ENCODE data around the gene DRD3.

DRD3 gene

DNA sequence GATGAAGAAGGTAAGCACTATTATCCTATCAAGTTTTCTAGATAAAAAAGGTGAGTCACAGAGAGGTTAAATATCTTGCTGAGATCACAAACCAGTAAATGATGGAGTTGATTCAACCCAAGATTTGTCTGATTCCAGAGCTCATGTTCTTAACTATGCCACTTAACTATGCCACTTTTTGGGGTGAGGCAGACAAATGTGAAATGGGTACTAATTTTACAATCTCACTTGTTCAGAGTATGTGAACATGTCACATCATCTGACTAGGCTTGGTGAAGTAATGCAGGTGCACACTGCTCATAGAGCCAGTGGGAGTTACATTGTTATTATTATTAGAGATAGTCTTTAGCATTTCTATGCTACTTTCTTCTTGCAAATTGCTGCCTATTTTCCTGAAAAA is 2.0 kb downstream of the DRD3 start:
- no peak for DNase-seq

DNA sequence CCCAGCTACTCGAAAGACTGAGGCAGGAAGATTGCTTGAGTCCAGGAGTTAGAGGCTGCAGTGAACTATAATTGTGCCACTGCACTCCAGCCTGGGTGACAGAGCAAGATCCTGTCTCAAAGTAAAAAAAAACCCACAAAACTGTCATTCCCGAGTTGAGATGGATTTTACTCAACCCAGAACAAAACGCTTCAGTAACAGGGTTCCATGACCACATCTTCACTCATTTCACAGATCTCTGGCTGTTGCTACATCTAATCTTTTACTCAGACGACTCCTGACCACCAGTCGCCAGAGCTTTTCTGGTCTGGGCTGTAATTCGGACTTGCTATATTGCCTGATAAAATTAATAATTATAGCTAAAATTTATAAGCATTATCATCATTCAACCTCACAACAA is 2.4 kb downstream of the DRD3 start:
- DNase-seq, result no peak

DNA sequence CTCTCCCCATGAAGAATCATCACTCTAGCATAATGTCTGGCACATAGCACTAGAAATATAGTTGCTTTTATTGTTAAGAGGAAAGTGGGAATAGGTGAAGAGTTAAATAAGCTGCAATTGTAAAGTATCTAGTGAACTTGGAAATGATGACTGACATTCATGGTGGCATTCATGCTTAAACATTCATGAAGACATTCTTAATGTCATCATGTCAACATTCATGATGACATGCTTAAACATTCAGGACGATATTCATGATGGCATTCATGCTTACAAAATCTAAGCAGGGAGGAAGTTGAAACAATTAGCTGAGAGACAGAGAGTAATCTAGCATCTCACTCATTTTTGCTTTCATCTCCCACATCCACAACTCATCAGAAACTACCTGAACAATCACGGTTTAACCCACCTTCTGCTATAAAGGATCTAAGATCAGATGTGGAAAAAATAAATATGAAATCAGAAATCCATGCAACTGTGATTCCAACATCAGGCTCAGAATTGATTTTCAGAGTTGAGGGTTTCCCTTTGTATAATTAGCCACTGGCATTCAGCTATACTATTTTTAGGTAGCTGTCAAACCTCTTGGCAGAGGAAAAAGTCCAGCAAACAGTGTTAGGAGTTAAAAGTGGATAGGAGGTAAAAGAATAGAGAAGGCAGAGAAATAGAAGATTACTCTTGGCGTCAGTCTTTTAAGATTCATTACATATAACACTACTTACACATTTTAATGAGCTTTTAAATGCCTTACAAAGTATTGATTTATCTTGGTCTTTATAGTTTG is 3.5 kb downstream of the DRD3 start:
- no peak for DNase-seq

DNA sequence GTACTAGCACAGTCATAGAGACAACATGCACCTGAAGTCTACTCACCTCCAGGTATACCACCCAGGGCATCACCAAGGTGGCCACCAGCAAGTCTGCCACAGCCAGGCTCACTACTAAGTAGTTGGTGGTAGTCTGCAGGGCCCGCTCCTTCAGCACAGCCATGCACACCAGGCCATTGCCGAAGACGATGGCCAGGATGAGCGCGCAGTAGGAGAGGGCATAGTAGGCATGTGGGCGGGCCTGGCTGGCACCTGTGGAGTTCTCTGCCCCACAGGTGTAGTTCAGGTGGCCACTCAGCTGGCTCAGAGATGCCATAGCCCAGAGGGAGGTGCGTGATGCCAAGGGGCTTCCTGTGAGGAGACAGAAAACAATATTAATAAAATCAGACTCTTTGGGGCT is 7.2 kb downstream of the DRD3 start:
- DNase-seq, result no peak

DNA sequence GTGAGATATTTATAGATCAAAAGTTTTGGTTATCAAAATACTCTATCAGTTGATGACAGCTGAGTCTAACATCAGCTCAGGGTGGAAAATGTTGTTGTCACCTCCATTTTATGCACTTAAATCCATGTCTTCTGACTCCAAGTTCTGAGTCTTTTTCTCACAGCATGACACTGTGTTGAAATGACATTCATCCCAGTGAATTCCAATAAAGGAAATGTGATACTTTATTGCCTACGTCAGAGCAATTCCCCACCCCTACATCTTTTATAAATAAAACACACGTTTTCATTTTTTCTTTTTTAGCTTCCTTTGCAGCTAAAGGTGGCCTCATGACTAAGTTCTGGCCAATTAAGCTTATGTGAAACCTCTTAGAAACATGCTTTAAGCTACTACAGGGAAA is 10.7 kb downstream of the DRD3 start:
- no peak for DNase-seq

DNA sequence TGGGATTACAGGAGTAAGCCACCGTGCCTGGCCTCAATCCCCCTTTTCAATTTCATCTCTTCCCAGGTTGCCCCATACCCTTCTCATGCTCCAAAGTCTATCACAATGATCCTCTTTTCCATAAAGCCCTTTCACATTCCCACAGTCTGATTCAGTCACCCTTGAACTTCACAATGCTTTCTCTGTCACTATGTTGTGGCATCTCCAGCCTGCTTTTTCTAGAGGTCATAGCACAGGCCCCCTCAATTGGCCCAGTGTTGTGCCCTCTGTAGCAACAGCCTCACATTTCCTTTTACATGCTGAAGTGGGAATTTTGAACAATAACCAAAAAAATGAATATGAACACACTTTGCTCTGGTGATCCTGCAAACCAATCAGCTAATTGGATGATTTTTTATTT is 21.5 kb downstream of the DRD3 start:
- no peak for DNase-seq

DNA sequence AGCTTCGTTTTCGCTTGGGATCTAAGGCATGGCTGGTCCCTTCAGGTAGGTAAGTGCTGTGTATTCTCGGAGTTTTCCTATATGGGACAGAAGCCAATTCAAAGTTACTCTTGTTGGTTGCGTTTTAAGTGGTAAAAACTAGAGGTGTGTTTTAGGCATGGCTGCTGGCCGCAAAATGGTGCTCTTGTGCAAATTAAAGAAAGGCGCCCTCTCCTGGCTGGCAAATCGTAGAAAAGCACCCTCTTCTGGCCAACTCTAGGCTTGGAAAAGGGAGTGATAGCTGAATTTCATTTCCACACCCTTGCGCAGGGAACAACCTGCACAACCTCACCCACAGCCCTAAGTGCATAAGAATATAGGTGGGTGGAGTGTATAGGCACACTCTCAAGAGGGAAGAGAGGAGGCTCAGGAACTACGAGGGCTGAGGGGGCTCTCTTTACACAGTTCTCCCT is 23.5 kb downstream of the DRD3 start:
- DNase-seq, result peak; percentile 51

DNA sequence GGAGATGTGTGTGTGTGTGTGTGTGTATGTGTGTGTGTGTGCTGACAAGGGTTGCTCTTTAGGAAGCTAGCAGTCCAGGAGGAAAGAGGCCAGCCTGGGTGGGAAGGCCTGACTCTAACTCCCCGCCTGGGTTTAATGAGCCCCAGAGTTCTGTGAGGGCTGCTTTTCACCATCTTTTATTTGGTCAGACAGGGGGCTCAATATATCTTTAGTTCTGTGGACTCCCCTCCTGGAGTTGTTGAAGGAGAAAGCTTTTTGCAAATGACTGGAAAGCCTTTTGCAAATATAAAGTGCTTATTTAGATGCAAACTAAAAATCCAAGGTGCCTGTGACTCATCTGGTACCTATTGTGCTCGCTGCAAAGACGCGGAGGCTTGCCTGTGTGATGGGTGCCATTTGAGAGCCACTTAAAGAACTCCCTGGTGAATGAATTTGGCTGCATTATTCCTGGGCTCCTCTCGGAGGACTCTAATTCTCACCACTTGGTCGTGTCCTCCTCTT is 24.5 kb downstream of the DRD3 start:
- DNase-seq, result no peak

DNA sequence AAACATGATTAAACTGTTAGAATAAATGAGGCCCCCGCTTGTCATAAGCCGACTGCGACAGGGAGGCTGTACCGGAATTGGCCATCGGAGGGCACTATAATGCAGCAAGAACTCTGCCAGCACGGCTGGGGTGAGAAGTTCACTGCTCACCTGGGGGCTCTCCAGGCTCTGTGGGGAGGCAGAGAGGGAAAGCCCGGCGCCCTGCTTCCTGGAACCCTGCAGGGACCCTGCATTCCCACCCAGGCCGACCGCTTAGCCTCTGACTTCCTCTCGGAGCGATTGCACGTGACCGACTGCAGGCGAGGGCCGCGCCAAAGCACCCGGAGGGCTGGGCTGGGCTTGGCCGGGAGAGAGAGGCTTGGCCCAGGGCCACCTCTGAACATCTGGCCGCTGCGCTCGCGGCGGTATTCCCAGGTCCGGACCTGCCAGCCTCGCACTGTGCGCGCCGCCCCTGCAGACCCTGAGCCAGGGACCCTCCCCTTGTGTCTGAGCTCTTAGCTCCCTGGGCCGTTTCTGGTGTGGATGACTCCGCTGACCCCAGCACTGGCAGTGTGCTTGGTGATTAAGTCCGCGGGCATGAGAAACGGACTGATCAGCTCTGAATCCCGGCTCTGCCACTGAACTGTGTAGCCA is 26.2 kb downstream of the DRD3 start:
- peak; percentile 80 for DNase-seq

DNA sequence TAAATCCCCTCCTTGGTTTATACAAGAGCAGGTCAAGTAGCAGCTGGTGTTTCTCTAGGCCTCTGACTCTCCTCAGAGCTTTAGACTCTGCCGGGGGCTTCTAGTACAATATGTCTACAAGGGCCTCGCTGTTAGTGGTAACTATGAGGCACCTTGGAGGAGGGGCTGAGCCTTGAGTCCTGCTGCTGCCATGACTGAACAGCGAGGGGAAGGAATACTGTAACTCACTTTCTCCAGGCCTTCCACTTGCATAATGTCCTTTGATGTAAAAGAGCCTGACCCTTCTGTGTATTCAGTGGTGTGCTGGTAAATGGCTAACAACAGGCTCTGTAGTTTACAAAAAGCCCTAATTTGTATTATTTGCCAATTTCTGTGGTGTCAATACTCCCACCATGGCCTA is 27.8 kb downstream of the DRD3 start:
- no peak for DNase-seq

DNA sequence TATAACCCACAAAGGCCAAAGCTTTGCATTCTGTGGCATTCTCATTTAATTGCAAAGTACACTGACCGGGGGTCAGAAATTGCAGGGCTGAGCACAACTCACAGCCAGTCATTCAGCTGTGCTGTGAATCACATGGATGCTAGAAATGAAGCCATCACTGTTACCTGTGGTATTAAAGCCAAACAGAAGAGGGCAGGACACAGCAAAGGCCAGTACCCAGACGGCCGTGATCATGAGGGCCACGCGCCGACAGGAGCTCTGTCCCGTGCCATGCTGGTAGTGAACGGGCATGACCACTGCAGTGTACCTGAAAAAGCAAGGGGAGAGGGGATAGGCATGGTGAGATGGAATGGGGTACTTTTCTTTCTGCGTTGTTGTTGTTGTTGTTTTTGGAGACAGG is 31.6 kb downstream of the DRD3 start:
- no peak for DNase-seq

DNA sequence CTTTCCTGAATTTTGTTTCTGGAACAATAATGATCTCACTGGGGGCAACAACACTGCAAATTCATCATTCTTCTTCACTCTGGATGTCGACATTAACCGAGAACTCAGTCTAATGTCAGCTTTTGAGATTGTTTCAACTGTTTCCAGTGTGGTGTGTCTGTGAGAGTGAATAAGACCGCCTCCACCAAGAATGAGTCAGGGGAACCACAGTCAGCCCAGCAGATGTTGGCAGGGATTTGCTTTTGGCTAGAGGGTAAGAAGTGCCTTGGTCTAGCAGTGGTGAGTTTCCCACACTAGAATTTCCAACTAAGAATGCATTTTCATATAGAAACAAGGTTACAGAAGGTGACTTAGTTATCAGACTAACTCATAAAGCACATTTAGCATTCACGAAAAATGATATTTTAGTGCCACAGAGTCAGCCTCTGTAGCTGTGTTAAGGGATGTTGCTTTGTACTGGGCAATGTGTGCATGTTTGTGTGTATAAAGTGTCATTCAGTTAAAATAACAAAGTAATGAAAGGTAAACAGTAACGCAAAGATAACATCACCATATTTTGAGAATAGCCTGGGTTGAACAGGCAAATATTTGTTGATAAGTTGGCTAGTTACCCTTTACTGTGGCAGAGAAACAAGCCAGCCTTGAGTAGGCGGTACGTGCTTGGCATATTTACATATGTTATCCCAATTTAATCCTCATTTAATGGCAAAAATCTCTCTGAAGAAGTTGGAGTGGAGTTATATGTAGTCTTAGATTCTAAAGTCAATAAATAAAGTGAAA is 33.8 kb downstream of the DRD3 start:
- DNase-seq, result no peak

DNA sequence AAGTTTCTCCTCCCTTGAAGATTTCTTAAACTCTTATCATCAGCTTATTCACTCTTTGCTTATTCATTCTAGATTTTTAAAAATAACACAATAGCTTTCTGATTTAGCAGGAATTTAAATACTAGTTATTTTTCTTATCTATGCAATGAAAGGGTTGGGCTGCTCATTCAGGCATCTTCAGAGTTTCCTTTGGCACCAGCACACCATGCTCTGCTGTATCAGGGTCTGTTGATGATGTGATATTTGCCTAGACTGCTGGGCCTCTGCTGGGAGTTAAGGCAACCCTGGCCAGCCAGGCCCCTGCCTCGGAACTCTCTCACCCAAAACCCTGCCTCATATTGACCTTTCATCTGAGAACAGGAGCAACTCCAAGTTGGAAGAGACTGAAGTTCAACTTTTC is 35.0 kb downstream of the DRD3 start:
- no peak for DNase-seq

DNA sequence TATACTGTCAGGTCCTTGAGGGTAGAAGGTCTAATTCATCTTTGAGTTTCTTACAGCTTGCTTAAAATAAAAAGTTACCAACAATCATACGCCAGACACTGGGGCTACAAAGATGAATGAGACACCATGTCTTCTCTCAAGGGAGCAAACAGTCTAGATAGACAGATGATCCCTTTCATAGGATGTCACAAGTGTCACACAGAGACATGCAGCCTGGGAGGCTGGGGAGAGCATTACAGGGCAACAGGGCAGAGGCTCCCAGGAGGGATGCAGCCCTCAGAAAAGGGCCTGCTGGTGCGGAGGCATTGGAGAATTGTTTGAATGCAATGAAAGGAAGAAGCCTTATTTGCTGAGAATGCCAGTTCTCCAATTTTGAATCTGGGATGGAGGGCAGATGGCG is 39.0 kb downstream of the DRD3 start:
- no peak for DNase-seq

DNA sequence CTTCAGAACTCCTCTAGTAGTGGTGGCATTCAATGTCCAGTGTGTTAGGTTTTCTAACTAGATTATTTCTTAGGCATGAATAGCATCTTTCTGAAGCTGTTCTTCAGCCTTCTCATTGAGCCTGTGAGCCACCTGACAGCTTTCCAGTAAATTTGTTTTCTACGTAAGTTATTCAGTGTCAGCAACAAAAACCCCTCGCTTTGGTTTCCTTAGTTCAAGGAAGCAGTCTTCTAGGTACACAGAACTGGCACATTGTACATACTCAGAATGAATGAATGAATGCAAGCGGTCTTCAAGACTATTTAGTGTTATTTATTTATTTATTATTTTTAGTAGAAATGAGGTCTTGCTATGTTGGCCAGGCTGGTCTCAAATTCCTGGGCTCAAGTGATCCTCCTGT is 44.9 kb downstream of the DRD3 start:
- no peak for DNase-seq

DNA sequence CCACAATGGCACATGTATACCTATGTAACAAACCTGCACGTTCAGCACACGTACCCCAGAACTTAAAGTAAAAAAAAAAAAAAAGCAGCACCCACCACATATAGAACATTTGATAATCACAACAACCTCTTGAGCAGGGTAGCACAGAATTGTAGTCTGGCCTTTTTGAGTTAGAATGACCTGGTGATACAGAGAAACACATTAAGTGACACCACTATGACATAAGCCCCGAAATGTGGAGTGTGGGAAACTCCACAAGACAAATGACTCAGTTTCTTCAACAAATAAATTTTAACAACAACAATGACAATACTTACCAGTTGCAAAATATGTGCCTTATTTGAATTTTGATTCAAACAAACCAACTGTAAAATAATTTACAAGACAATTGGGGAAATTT is 46.4 kb downstream of the DRD3 start:
- DNase-seq, result no peak

DNA sequence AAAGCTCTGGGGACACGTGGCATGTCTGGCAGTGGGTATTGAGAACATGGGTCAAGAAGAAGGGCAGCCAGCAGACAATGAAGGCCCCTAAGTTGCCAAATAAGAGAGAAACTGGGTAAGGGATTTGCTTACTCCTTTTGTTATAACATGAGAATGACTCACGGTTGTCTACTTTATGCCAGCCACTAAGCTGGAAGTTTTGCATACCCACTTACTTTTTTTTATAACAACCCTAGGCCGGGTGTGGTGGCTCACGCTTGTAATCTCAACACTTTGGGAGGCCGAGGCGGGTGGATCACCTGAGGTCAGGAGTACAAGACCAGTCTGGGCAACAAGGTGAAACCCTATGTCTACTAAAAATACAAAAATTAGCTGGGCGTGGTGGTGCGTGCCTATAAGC is 50.0 kb downstream of the DRD3 start:
- no peak for DNase-seq

DNA sequence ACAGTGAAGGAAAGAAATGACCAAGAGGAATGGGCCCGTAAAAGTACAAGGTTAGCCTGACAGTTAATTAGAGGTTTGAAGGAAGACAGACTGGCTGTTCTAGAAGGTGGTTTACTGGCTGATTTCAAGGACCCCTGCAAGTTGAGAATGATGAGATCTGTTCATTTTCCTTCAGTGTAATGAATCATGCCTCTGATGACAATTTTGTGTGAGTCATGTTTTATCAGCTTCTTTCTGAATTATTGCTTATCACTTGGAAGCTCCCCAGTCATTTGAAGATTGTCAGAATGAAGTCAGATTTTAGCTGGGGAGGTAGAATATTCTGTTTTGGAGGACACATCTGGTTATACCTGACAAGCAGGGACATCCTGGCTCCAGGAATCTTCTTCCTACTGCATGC is 50.6 kb downstream of the DRD3 start:
- no peak for DNase-seq

DNA sequence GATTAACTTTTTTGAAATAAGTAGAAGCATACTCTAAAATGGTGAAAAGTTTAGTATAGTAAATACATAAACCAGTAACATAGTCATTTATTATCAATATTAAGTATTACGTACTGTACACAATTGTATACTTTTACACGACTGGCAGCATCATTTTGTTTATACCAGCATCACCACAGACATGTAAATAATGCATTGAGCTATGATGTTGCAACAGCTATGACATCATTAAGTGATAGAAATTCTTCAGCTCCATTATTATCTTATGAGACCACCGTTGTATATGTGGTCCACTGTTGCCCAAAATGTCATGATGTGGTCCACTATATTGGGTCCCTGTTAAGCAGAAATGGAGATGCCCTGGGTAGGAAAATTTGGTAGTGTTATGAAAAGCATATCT is 51.3 kb downstream of the DRD3 start:
- DNase-seq, result no peak

DNA sequence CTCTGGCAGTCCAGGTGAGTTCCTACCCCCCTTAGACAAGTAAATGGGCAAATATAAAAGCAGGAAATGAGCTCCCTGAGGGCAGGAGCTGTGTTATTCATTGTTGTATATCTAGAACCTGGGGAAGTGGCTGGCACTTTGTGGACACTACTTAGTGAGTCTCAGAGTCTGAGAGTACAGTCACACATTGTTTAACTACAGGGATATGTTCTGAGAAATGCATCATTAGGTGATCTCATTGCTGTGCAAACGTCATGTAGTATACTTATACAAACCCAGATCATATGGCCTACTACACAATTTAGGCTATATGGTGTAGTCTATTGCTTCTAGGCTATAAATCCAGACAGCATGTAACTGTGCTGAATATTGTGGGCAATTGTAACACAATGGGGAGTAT is 52.4 kb downstream of the DRD3 start:
- DNase-seq, result no peak

DNA sequence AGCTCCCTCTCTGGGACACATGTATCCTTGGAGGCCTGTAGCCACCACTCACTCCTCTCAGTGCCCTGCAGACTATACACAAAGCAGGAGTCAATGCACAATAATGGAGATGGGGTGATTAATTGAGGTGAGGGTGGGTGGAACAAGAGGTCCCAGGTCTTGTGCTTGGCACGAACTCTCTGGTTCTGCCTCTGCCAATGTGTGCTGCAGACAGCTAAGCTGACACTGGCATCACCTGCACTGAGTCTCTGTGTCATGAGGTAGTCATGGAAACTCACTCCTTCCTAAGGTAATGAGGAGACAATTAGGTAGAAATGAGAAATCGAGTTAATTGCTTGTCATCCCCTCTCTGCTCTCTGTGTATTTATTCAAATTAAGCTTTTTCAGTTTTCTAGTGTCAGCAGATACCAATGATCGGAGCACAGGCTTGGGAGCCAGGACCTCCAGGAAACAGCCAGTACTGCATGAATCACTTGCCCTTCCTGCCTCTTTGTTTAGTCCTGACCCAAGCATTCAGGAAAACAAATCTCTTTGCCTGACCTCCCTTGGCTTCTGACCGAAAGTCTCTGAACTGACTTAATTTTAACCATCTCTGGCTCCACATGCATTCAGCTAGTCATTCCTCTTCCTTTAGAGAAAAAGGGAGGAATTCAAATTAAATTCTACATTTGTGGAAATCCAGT is 56.7 kb downstream of the DRD3 start:
- DNase-seq, result no peak

DNA sequence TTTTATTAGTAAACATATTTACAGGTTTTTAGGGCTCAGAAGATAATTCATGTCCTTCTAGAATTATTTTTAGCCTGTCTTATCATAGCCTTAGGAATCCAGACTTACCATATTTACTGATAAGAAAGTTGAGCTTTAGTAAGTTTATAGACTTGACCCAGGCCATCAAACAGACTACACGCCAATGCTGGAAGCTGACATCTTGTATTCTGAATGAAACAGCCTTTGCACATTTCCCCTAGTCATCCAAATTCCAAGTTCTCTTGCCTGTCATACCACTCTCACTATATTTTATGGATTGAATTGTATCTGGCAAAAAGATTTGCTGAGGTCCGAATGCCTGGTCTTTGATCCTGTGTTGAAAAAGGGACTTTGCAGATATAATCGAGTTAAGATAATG is 58.6 kb downstream of the DRD3 start:
- DNase-seq, result no peak

DNA sequence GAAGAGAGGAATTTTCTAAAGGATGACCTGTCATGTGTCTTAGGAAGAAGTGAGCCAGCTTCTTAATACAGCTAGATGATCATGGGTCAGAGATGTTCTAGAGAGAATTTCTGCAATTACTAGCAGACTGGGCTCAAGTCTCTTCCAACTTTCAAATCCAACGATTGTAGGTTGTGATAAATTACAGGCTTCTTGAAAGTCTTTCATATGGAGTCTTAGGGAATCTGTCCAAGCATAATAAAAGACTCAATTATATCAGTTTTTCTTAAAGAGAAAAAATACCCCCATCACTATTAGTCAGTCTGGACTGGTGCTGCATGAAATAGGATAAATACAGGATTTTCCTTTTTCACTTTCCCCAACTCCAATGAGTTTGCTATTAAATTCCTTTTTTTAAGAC is 59.1 kb downstream of the DRD3 start:
- no peak for DNase-seq

All from hematopoietic multipotent progenitor cell treated with erythropoietin and hydrocortisone succinate and interleukin-3 and kit ligand, for 6 days (in vitro differentiated cells).